T-cell (primary cell): Measurements from ENCODE around the gene CBFA2T3. TPM values are rescaled to one million over a fixed set of nuclear protein-coding genes. Genes with fewer than 3 reads are reported as not detected.

Experiments
- ATAC-seq, 4 experiments: fragments of 200-7000 bp in 3 of 4; fragments of 150-1000 bp in 1 of 4; cut with Tn5 transposase; replicated peaks in 1 of 4; 1 replicate in 3 of 4; 2 replicates in 1 of 4; pipeline ENCODE4 v1.10.0; 2021; ENCODE audit warnings: moderate library complexity in 3 of 4, mild to moderate bottlenecking in 2 of 4, moderate number of reproducible peaks in 1 of 4
- CTCF ChIA-PET, 2 donors: fragments of 300-600 bp; sonication (Branson Sonifier 250); formaldehyde crosslinking; loops; one replicate each; lab custom pipeline; 2022; ENCODE audit warnings: antibody characterized with exemption in 2 of 2; lab: Charles Lee
- POLR2A ChIA-PET, 2 donors: fragments of 300-600 bp; sonication (Branson Sonifier 250); formaldehyde crosslinking; loops; one replicate each; lab custom pipeline; 2022; ENCODE audit warnings: antibody characterized with exemption in 2 of 2; lab: Charles Lee
- DNase-seq, 35 experiments: peaks; one replicate each; pipeline versions ENCODE4 v3.0.0 to v3.0.0-alpha.2; 2013 to 2023
- H3K27ac ChIP-seq: one replicate; pipeline ENCODE4 v1.5.1; 2013; ENCODE audit warnings: low read length
- H3K27me3 ChIP-seq, 2 experiments: replicated peaks in 1 of 2; 1 replicate in 1 of 2; 2 replicates in 1 of 2; pipeline versions ENCODE4 v1.6.1 to v1.7.0; 2013; ENCODE audit warnings: low read length in 1 of 2, mixed read lengths in 1 of 2; ENCODE audit not compliant: control insufficient read depth in 2 of 2, insufficient read depth in 2 of 2; ENCODE audit errors: extremely low read depth in 1 of 2
- H3K36me3 ChIP-seq, 2 donors: 1 replicate in 1 of 2; 2 replicates in 1 of 2; pipeline versions ENCODE4 v1.6.1 to v1.7.0; 2013; ENCODE audit warnings: low read length in 1 of 2; ENCODE audit not compliant: control insufficient read depth in 2 of 2, insufficient read depth in 1 of 2; ENCODE audit errors: extremely low read depth in 1 of 2
- H3K4me1 ChIP-seq, 2 experiments: 1 replicate in 1 of 2; 2 replicates in 1 of 2; pipeline versions ENCODE4 v1.6.1 to v1.7.0; 2013; ENCODE audit warnings: low read length in 2 of 2, mixed read lengths in 1 of 2; ENCODE audit not compliant: insufficient read depth in 2 of 2, control insufficient read depth in 1 of 2; ENCODE audit errors: extremely low read depth in 1 of 2
- H3K4me3 ChIP-seq, 2 donors: 1 replicate in 1 of 2; 2 replicates in 1 of 2; pipeline versions ENCODE4 v1.5.1 to v1.7.0; 2013; ENCODE audit warnings: mild to moderate bottlenecking in 2 of 2, low read length in 1 of 2, moderate library complexity in 1 of 2; ENCODE audit not compliant: control insufficient read depth in 1 of 2; ENCODE audit errors: extremely low read depth in 1 of 2
- H3K9me3 ChIP-seq: 2 replicates; pipeline ENCODE4 v1.7.0; 2013
- H3K27ac Mint-ChIP-seq, 2 donors: one replicate each; pipeline ENCODE4 v1.8.0; 2020 to 2021; ENCODE audit warnings: mild to moderate bottlenecking in 2 of 2, mixed read lengths in 2 of 2
- H3K27me3 Mint-ChIP-seq, 2 donors: one replicate each; pipeline ENCODE4 v1.8.0; 2021 to 2022; ENCODE audit warnings: mixed read lengths in 2 of 2
- H3K36me3 Mint-ChIP-seq: one replicate; pipeline ENCODE4 v1.8.0; 2021; ENCODE audit warnings: mixed read lengths
- H3K4me1 Mint-ChIP-seq, 3 donors: one replicate each; pipeline ENCODE4 v1.8.0; 2020 to 2022; ENCODE audit warnings: mixed read lengths in 3 of 3, mild to moderate bottlenecking in 1 of 3
- H3K4me3 Mint-ChIP-seq, 3 donors: one replicate each; pipeline ENCODE4 v1.8.0; 2020 to 2022; ENCODE audit warnings: mild to moderate bottlenecking in 3 of 3, mixed read lengths in 3 of 3, moderate library complexity in 3 of 3
- H3K9me3 Mint-ChIP-seq, 3 donors: one replicate each; pipeline ENCODE4 v1.8.0; 2020 to 2022; ENCODE audit warnings: mixed read lengths in 3 of 3
- WGBS: methylation state at CpG from one replicate; pipeline ENCODE4 v1.1.5; 2013; ENCODE audit warnings: missing lambda C conversion rate; ENCODE audit not compliant: insufficient coverage; 5-methylcytosine and 5-hydroxymethylcytosine counted together
- total RNA-seq, 35 experiments: library from RNA in 6 of 35; stranded (reverse) in 6 of 35; fragments of 120-200 nt in 1 of 35; gene quantifications; one replicate each; pipeline versions ENCODE4 v1.2.1 to v1.2.4 and lab custom pipeline; 2013 to 2026

The CBFA2T3 gene
- total RNA-seq, 5 donors from 2014 or later (not counting 1 experiment from before 2014, with no cell fraction given): 2.0 to 4.0 (median 2.1) TPM

GRCh38 chr16:88915639-88916327 is 61.2 kb downstream of the CBFA2T3 start:
- Histone ChIP-seq H3K4me3 (no peak overlapping the region), H3K27ac (no peak overlapping the region), H3K36me3 (no peaks in the 10 kb centered on the region), H3K9me3 (no peaks in the 10 kb centered on the region), H3K4me1 (peaks cover 0 to 5% of the 10 kb centered on the region in 2 experiments), H3K27me3 (peaks cover 0 to 57% of the 10 kb centered on the region in 2 experiments)
- ChIA-PET CTCF (no interaction called here), POLR2A (no interaction called here)
- WGBS: 95% methylated on average over 16 of the region's 30 CpGs
- Mint-ChIP-seq H3K9me3 (no peaks in the 10 kb centered on the region), H3K4me1 (peaks cover 0 to 1% (median 0%) of the 10 kb centered on the region in 3 donors), H3K4me3 (no peak overlapping the region), H3K27ac (no peak overlapping the region), H3K27me3 (peaks cover 0 to 2% of the 10 kb centered on the region in 2 donors), H3K36me3 (no peaks in the 10 kb centered on the region)
- DNase-seq: no peak
- no peak for ATAC-seq

GRCh38 chr16:88914750-88915368 is 62.1 kb downstream of the CBFA2T3 start:
- H3K9me3 Mint-ChIP-seq: no peaks in the 10 kb centered on the region
- no peak for ATAC-seq
- Histone ChIP-seq H3K27ac (no peak overlapping the region), H3K4me1 (no peaks in the 10 kb centered on the region), H3K36me3 (no peaks in the 10 kb centered on the region), H3K27me3 (peaks cover 0 to 49% of the 10 kb centered on the region in 2 experiments), H3K9me3 (no peaks in the 10 kb centered on the region), H3K4me3 (no peak overlapping the region)
- no peak overlapping the region for H3K27ac Mint-ChIP-seq
- CTCF ChIA-PET: no interaction called here
- WGBS: 60% methylated on average over 1 of the region's 20 CpGs
- no peaks in the 10 kb centered on the region for H3K36me3 Mint-ChIP-seq
- H3K4me1 Mint-ChIP-seq: no peaks in the 10 kb centered on the region
- DNase-seq: no peak
- H3K4me3 Mint-ChIP-seq: no peak overlapping the region
- POLR2A ChIA-PET: no interaction called here
- H3K27me3 Mint-ChIP-seq: peaks cover 0 to 2% of the 10 kb centered on the region in 2 donors

GRCh38 chr16:88913870-88914269 is 63.1 kb downstream of the CBFA2T3 start:
- Mint-ChIP-seq H3K36me3 (no peaks in the 10 kb centered on the region), H3K27ac (no peak overlapping the region), H3K27me3 (peaks cover 0 to 2% of the 10 kb centered on the region in 2 donors), H3K4me1 (no peaks in the 10 kb centered on the region), H3K4me3 (no peak overlapping the region), H3K9me3 (no peaks in the 10 kb centered on the region)
- Histone ChIP-seq H3K36me3 (no peaks in the 10 kb centered on the region), H3K4me1 (no peaks in the 10 kb centered on the region), H3K27ac (no peak overlapping the region), H3K9me3 (no peaks in the 10 kb centered on the region), H3K27me3 (peaks cover 0 to 46% of the 10 kb centered on the region in 2 experiments), H3K4me3 (no peak overlapping the region)
- ATAC-seq: no peak
- 94% methylated on average over 10 of the region's 13 CpGs for WGBS
- CTCF ChIA-PET: no interaction called here
- no peak for DNase-seq
- POLR2A ChIA-PET: no interaction called here

- DNase-seq (no peak), ATAC-seq (no peak)
- Mint-ChIP-seq H3K27me3 (peaks cover 0 to 2% of the 10 kb centered on the region in 2 donors), H3K4me1 (no peaks in the 10 kb centered on the region), H3K27ac (no peak overlapping the region), H3K4me3 (no peak overlapping the region), H3K36me3 (no peaks in the 10 kb centered on the region), H3K9me3 (no peaks in the 10 kb centered on the region)
- H3K27me3 ChIP-seq: peaks cover 0 to 48% of the 10 kb centered on the region in 2 experiments
- H3K4me1 ChIP-seq: no peaks in the 10 kb centered on the region
- H3K27ac ChIP-seq: no peak overlapping the region
- H3K9me3 ChIP-seq: no peaks in the 10 kb centered on the region
- WGBS: 97% methylated on average over 12 of the region's 16 CpGs
- ChIA-PET POLR2A (no interaction called here), CTCF (no interaction called here)
- no peak overlapping the region for H3K4me3 ChIP-seq
- H3K36me3 ChIP-seq: no peaks in the 10 kb centered on the region
Observed at GRCh38 chr16:88913001-88913612, 63.9 kb downstream of the CBFA2T3 start.

- H3K27me3 Mint-ChIP-seq: no peaks in the 10 kb centered on the region
- H3K4me3 ChIP-seq: no peak overlapping the region
- no peak for DNase-seq
- H3K27ac Mint-ChIP-seq: no peak overlapping the region
- WGBS: 92% methylated on average over 15 of the region's 15 CpGs
- no peak overlapping the region for H3K27ac ChIP-seq
- no peak overlapping the region for H3K4me3 Mint-ChIP-seq
- H3K27me3 ChIP-seq: peaks cover 0 to 45% of the 10 kb centered on the region in 2 experiments
- POLR2A ChIA-PET: no interaction called here
- no peaks in the 10 kb centered on the region for H3K36me3 ChIP-seq
- H3K9me3 Mint-ChIP-seq: no peaks in the 10 kb centered on the region
- no peaks in the 10 kb centered on the region for H3K4me1 Mint-ChIP-seq
- CTCF ChIA-PET: no interaction called here
- no peaks in the 10 kb centered on the region for H3K9me3 ChIP-seq
- H3K4me1 ChIP-seq: no peaks in the 10 kb centered on the region
- no peak for ATAC-seq
- H3K36me3 Mint-ChIP-seq: no peaks in the 10 kb centered on the region
Observed at GRCh38 chr16:88912556-88912955, 64.5 kb downstream of the CBFA2T3 start.

- POLR2A ChIA-PET: no interaction called here
- no peak overlapping the region for H3K27ac Mint-ChIP-seq
Observed at GRCh38 chr16:88911946-88912310, 65.1 kb downstream of the CBFA2T3 start.

More at GRCh38 chr16:88911946-88912310, 65.1 kb downstream of the CBFA2T3 start:
- ATAC-seq (no peak), DNase-seq (no peak)
- H3K4me1 Mint-ChIP-seq: no peaks in the 10 kb centered on the region
- H3K27me3 Mint-ChIP-seq: no peaks in the 10 kb centered on the region
- Histone ChIP-seq H3K4me3 (no peak overlapping the region), H3K4me1 (no peaks in the 10 kb centered on the region), H3K27ac (no peak overlapping the region), H3K36me3 (no peaks in the 10 kb centered on the region), H3K9me3 (no peaks in the 10 kb centered on the region), H3K27me3 (peaks cover 0 to 45% of the 10 kb centered on the region in 2 experiments)
- H3K9me3 Mint-ChIP-seq: no peaks in the 10 kb centered on the region
- H3K36me3 Mint-ChIP-seq: no peaks in the 10 kb centered on the region
- no peak overlapping the region for H3K4me3 Mint-ChIP-seq
- CTCF ChIA-PET: no interaction called here
- 93% methylated on average over 13 of the region's 16 CpGs for WGBS
